ENCODE results near the gene NOM1. TPM values are rescaled to one million over a fixed set of nuclear protein-coding genes. Genes with fewer than 3 reads are reported as not detected.
"Not testable (repeated sequence)": the region's sequence is repeated elsewhere in the genome, so short reads cannot be mapped to it uniquely, and the experiment has no call there.

NOM1 gene
- total RNA-seq, 4 donors from 2014 or later, result 18.8 to 51.5 (median 31.8) TPM

GRCh38 chr7:156918635-156919034 lies 30.9 kb upstream of the NOM1 start:
- Histone ChIP-seq H3K36me3 (no peaks in the 10 kb centered on the region), H3K27me3 (peaks cover 17% of the 10 kb centered on the region), H3K4me1 (no peaks in the 10 kb centered on the region), H3K27ac (no peak overlapping the region), H3K4me3 (no peak overlapping the region), H3K9me3 (no peaks in the 10 kb centered on the region)
- WGBS, result 48% methylated on average over 1 of the region's 1 CpG
- no peak for DNase-seq (ENCODE audit: low spot score in 2 of 2)
- no peak for TF ChIP-seq POLR2AphosphoS5 (IDR thresholded peaks at IDR 0.05)
- no peak for TF ChIP-seq EP300 (IDR thresholded peaks at IDR 0.05)
- no peak for TF ChIP-seq CTCF (IDR thresholded peaks at IDR 0.05)
- TF ChIP-seq POLR2A (IDR thresholded peaks at IDR 0.05), result no peak

- no peak for DNase-seq (ENCODE audit: low spot score in 2 of 2)
- no peaks in the 10 kb centered on the region for H3K36me3 ChIP-seq
- TF ChIP-seq CTCF (IDR thresholded peaks at IDR 0.05), result no peak
- TF ChIP-seq POLR2A (IDR thresholded peaks at IDR 0.05), result no peak
- TF ChIP-seq POLR2AphosphoS5 (IDR thresholded peaks at IDR 0.05), result no peak
- TF ChIP-seq EP300 (IDR thresholded peaks at IDR 0.05), result no peak
- 78% methylated on average over 8 of the region's 19 CpGs for WGBS
- H3K4me1 ChIP-seq, result no peaks in the 10 kb centered on the region
- H3K27ac ChIP-seq, result no peak overlapping the region
- no peak overlapping the region for H3K4me3 ChIP-seq
- H3K27me3 ChIP-seq, result peaks cover 17% of the 10 kb centered on the region
- H3K9me3 ChIP-seq, result no peaks in the 10 kb centered on the region
Measured at GRCh38 chr7:156919132-156919713, 30.3 kb upstream of the NOM1 start.

- Histone ChIP-seq H3K4me1 (no peaks in the 10 kb centered on the region), H3K27ac (no peak overlapping the region), H3K4me3 (no peak overlapping the region), H3K9me3 (no peaks in the 10 kb centered on the region), H3K27me3 (peaks cover 17% of the 10 kb centered on the region), H3K36me3 (no peaks in the 10 kb centered on the region)
- no peak for TF ChIP-seq CTCF (IDR thresholded peaks at IDR 0.05)
- TF ChIP-seq POLR2A (IDR thresholded peaks at IDR 0.05), result no peak
- no peak for TF ChIP-seq POLR2AphosphoS5 (IDR thresholded peaks at IDR 0.05)
- TF ChIP-seq EP300 (IDR thresholded peaks at IDR 0.05), result no peak
- DNase-seq (ENCODE audit: low spot score in 2 of 2), result no peak
- WGBS, result 56% methylated on average over 5 of the region's 5 CpGs
Measured at GRCh38 chr7:156920076-156920475, 29.4 kb upstream of the NOM1 start.

- not testable (repeated sequence) for H3K4me1 ChIP-seq; H3K27ac ChIP-seq; H3K36me3 ChIP-seq; H3K4me3 ChIP-seq; H3K9me3 ChIP-seq; DNase-seq (ENCODE audit: low spot score in 2 of 2)
- peaks cover 17% of the 10 kb centered on the region for H3K27me3 ChIP-seq
- 75% methylated on average over 24 of the region's 24 CpGs for whole genome bisulfite sequencing
Measured at GRCh38 chr7:156920487-156921373, 28.8 kb upstream of the NOM1 start.

GRCh38 chr7:156922304-156922703 lies 27.2 kb upstream of the NOM1 start:
- not testable (repeated sequence) for H3K4me1 ChIP-seq; H3K9me3 ChIP-seq; H3K36me3 ChIP-seq; H3K27ac ChIP-seq; DNase-seq (ENCODE audit: low spot score in 2 of 2); H3K4me3 ChIP-seq
- 70% methylated on average over 6 of the region's 6 CpGs for WGBS
- H3K27me3 ChIP-seq, result peaks cover 17% of the 10 kb centered on the region

- H3K27ac ChIP-seq; H3K36me3 ChIP-seq; DNase-seq (ENCODE audit: low spot score in 2 of 2); H3K9me3 ChIP-seq; H3K4me1 ChIP-seq; H3K4me3 ChIP-seq: not testable (repeated sequence)
- WGBS, result 89% methylated on average over 8 of the region's 12 CpGs
- H3K27me3 ChIP-seq, result peaks cover 19% of the 10 kb centered on the region
Measured at GRCh38 chr7:156925821-156926220, 23.7 kb upstream of the NOM1 start.

All from suprapubic skin (tissue), 4 donors.